SK-N-SH treated with all-trans-retinoic acid at 6 μM for 48 hours (cell line): Measurements from ENCODE around the gene SERPINB6.

Experiments used
- ATAC-seq: fragments of 200-7000 bp; cut with Tn5 transposase; 3 replicates; pipeline ENCODE4 v1.9.1; 2020; ENCODE audit warnings: mild to moderate bottlenecking, moderate library complexity
- ARNTL ChIP-seq: fragments of 450-650 bp; formaldehyde crosslinking; IDR thresholded peaks from 2 replicates; pipeline ENCODE4 v1.5.0; 2020; ENCODE audit warnings: low read depth, mild to moderate bottlenecking, moderate library complexity, borderline replicate concordance
- BACH2 ChIP-seq: fragments of 250-450 bp; sonication (Bioruptor Pico); IDR thresholded peaks from 2 replicates; pipeline ENCODE4 v1.9.0; 2021; ENCODE audit warnings: mild to moderate bottlenecking, borderline replicate concordance
- CREB5 ChIP-seq: fragments of 250-450 bp; sonication (Bioruptor Pico); IDR thresholded peaks from 2 replicates; pipeline ENCODE4 v1.5.1; 2020; ENCODE audit warnings: low read depth, mild to moderate bottlenecking, moderate library complexity
- CSDC2 ChIP-seq: fragments of 250-450 bp; sonication (Bioruptor Pico); IDR thresholded peaks from 2 replicates; pipeline ENCODE4 v1.5.0; 2020; ENCODE audit warnings: mild to moderate bottlenecking, moderate library complexity
- ESRRG ChIP-seq: fragments of 250-450 bp; sonication (Bioruptor Pico); IDR thresholded peaks from 2 replicates; pipeline ENCODE4 v1.6.1; 2021; ENCODE audit warnings: mild to moderate bottlenecking
- ISL1 ChIP-seq: fragments of 250-450 bp; sonication (Bioruptor Pico); IDR thresholded peaks from 2 replicates; pipeline ENCODE4 v2.1.2; 2022; ENCODE audit warnings: mild to moderate bottlenecking, moderate library complexity
- OSR1 ChIP-seq: fragments of 250-450 bp; sonication (Bioruptor Pico); IDR thresholded peaks from 2 replicates; pipeline ENCODE4 v1.8.0; 2022; ENCODE audit warnings: moderate library complexity, mild to moderate bottlenecking, inconsistent platforms
- PATZ1 ChIP-seq: fragments of 250-450 bp; sonication (Bioruptor Pico); IDR thresholded peaks from 2 replicates; pipeline ENCODE4 v1.8.0; 2020; ENCODE audit warnings: mild to moderate bottlenecking, moderate library complexity, borderline replicate concordance
- PPARA ChIP-seq: fragments of 250-450 bp; sonication (Bioruptor Pico); IDR thresholded peaks from 2 replicates; pipeline ENCODE4 v1.5.0; 2020; ENCODE audit warnings: mild to moderate bottlenecking, borderline replicate concordance
- SNAI2 ChIP-seq: fragments of 250-450 bp; sonication (Bioruptor Pico); IDR thresholded peaks from 2 replicates; pipeline ENCODE4 v1.5.0; 2020; ENCODE audit warnings: mild to moderate bottlenecking, moderate library complexity
- TOX ChIP-seq: fragments of 250-450 bp; sonication (Bioruptor Pico); IDR thresholded peaks from 2 replicates; pipeline ENCODE4 v1.8.0; 2021; ENCODE audit warnings: mild to moderate bottlenecking, moderate library complexity, borderline replicate concordance
- TSHZ2 ChIP-seq: fragments of 250-450 bp; sonication (Bioruptor Pico); IDR thresholded peaks from 2 replicates; pipeline ENCODE4 v1.5.0; 2020; ENCODE audit warnings: mild to moderate bottlenecking, moderate library complexity
- ZC3H10 ChIP-seq: fragments of 250-450 bp; sonication (Bioruptor Pico); IDR thresholded peaks from 2 replicates; pipeline ENCODE4 v1.5.1; 2021; ENCODE audit warnings: mild to moderate bottlenecking, moderate library complexity
- ZFP3 ChIP-seq: fragments of 250-450 bp; sonication (Bioruptor Pico); IDR thresholded peaks from 2 replicates; pipeline ENCODE4 v1.5.0; 2020; ENCODE audit warnings: mild to moderate bottlenecking, moderate library complexity
- ZFP30 ChIP-seq: fragments of 450-650 bp; formaldehyde crosslinking; IDR thresholded peaks from 2 replicates; pipeline ENCODE4 v1.5.0; 2022; ENCODE audit warnings: mild to moderate bottlenecking, moderate library complexity
- ZNF565 ChIP-seq: fragments of 450-650 bp; formaldehyde crosslinking; conservative IDR thresholded peaks from 2 replicates; pipeline ENCODE4 v1.5.0; 2020; ENCODE audit warnings: low read depth, mild to moderate bottlenecking, moderate library complexity
- ZNF70 ChIP-seq: fragments of 450-650 bp; formaldehyde crosslinking; IDR thresholded peaks from 2 replicates; pipeline ENCODE4 v1.5.0; 2020; ENCODE audit warnings: mild to moderate bottlenecking, moderate library complexity
- ZNF8 ChIP-seq: fragments of 450-650 bp; formaldehyde crosslinking; IDR thresholded peaks from 2 replicates; pipeline ENCODE4 v1.5.0; 2020; ENCODE audit warnings: mild to moderate bottlenecking, moderate library complexity
- TF ChIP-seq, protein P1 (sequence below): fragments of 250-450 bp; sonication (Bioruptor Pico); IDR thresholded peaks from 2 replicates; pipeline ENCODE4 v1.5.1; 2021; ENCODE audit warnings: mild to moderate bottlenecking, moderate library complexity
- TF ChIP-seq, protein P2 (sequence below): fragments of 250-450 bp; sonication (Bioruptor Pico); IDR thresholded peaks from 2 replicates; pipeline ENCODE4 v1.8.0; 2021; ENCODE audit warnings: low read depth, mild to moderate bottlenecking, moderate library complexity, borderline replicate concordance

Gene SERPINB6

GRCh38 chr6:2966347-2966746 lies 5.0 kb downstream of the SERPINB6 start:
- no peak for TF ChIP-seq CSDC2 (CRISPR knock-in tag)
- no peak for ATAC-seq

DNA sequence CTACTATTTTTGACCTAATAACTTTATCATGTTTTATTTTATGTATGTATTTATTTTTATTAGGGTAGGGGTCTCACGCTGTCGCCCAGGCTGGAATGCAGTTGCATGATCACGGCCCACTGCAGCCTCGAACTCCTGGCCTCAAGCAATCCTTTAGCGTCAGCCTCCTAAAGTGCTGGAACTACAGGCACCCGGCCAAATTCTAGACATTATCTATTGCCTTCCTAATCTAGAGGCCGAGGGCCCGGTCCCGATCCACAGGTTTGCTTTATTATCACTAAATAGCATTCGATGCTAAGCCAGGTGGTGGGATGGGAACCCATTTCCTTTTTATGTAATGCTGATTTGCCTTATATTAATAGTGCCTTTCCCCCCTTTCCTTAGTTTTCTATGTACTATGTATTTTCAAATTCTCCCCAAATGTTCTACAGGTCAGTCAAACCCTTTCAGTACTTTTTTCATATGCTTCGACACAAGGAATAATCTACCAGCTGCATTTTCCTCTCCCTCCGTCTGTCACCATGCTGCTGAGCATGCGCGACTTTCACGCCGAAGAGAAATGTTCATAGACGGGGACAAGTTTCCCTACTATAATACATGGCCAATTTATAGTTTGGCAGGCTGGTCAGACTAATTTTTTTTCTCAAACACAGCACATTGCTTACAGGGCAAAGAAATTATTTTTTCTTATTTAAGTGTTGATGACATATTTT lies 6.4 kb downstream of the SERPINB6 start:
- no peak for ATAC-seq
- TF ChIP-seq CSDC2 (CRISPR knock-in tag): no peak
- TF ChIP-seq BACH2: no peak
- TF ChIP-seq, protein P1, sequence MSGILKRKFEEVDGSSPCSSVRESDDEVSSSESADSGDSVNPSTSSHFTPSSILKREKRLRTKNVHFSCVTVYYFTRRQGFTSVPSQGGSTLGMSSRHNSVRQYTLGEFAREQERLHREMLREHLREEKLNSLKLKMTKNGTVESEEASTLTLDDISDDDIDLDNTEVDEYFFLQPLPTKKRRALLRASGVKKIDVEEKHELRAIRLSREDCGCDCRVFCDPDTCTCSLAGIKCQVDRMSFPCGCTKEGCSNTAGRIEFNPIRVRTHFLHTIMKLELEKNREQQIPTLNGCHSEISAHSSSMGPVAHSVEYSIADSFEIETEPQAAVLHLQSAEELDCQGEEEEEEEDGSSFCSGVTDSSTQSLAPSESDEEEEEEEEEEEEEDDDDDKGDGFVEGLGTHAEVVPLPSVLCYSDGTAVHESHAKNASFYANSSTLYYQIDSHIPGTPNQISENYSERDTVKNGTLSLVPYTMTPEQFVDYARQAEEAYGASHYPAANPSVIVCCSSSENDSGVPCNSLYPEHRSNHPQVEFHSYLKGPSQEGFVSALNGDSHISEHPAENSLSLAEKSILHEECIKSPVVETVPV: no peak
- TF ChIP-seq OSR1 (CRISPR knock-in tag): no peak
- no peak for TF ChIP-seq ZNF70
- no peak for TF ChIP-seq ZFP30 (CRISPR knock-in tag)
- no peak for TF ChIP-seq TOX (CRISPR knock-in tag)
- no peak for TF ChIP-seq ZNF565
- TF ChIP-seq PATZ1 (CRISPR knock-in tag): no peak
- TF ChIP-seq ISL1 (CRISPR knock-in tag): no peak
- TF ChIP-seq ZFP3 (CRISPR knock-in tag): no peak
- TF ChIP-seq, protein P2, sequence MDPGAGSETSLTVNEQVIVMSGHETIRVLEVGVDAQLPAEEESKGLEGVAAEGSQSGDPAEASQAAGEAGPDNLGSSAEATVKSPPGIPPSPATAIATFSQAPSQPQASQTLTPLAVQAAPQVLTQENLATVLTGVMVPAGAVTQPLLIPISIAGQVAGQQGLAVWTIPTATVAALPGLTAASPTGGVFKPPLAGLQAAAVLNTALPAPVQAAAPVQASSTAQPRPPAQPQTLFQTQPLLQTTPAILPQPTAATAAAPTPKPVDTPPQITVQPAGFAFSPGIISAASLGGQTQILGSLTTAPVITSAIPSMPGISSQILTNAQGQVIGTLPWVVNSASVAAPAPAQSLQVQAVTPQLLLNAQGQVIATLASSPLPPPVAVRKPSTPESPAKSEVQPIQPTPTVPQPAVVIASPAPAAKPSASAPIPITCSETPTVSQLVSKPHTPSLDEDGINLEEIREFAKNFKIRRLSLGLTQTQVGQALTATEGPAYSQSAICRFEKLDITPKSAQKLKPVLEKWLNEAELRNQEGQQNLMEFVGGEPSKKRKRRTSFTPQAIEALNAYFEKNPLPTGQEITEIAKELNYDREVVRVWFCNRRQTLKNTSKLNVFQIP (CRISPR knock-in tag): no peak
- TF ChIP-seq ZC3H10 (CRISPR knock-in tag): no peak
- TF ChIP-seq ZNF8 (CRISPR knock-in tag): no peak
- TF ChIP-seq, all 23 proteins: peak for 0

DNA sequence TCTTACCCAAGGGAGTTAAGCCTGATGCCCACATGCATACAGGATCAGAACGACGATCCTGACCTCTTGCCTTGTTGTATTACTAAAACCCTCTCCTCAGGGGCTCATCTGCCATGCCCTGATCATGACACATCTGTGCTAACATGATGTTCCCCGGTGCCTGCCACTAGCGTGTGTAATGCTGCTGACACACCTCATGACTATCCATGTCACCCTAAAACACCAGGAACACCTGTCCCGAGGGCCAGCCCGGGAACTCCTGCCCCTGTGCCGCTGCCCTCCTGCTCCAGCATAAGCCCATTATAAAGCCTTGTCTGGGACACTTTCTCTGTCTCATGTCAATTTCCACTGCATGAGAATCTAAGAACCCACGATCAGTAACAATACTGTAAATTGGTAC lies 7.6 kb downstream of the SERPINB6 start:
- no peak for ATAC-seq
- TF ChIP-seq OSR1 (CRISPR knock-in tag): no peak
- TF ChIP-seq ZFP3 (CRISPR knock-in tag): no peak
- no peak for TF ChIP-seq TOX (CRISPR knock-in tag)
- no peak for TF ChIP-seq ISL1 (CRISPR knock-in tag)
- TF ChIP-seq TSHZ2 (CRISPR knock-in tag): no peak
- TF ChIP-seq ZFP30 (CRISPR knock-in tag): no peak
- no peak for TF ChIP-seq PATZ1 (CRISPR knock-in tag)
- TF ChIP-seq, protein P1: no peak
- no peak for TF ChIP-seq CREB5 (CRISPR knock-in tag)
- no peak for TF ChIP-seq ESRRG (CRISPR knock-in tag)
- no peak for TF ChIP-seq ZNF565
- TF ChIP-seq PPARA (CRISPR knock-in tag): no peak
- no peak for TF ChIP-seq SNAI2 (CRISPR knock-in tag)
- TF ChIP-seq ARNTL (CRISPR knock-in tag): no peak
- TF ChIP-seq BACH2: no peak
- TF ChIP-seq, all 23 proteins: peak for 0
